Stomach (tissue), 4 donors: Measurements from ENCODE around the gene RP2.

ENCODE experiments used
- EP300 ChIP-seq: sonication (generic); formaldehyde crosslinking; IDR thresholded peaks from one replicate; pipeline ENCODE4 v1.6.1; 2017; ENCODE audit warnings: antibody characterized with exemption
- POLR2AphosphoS5 ChIP-seq, 3 donors: sonication (generic); formaldehyde crosslinking; IDR thresholded peaks; one replicate each; pipeline ENCODE4 v1.6.1; 2016; ENCODE audit warnings: antibody characterized with exemption in 3 of 3
- TF ChIP-seq, protein P1 (sequence below), 7 experiments: fragments of 450-650 bp in 4 of 7; fragments of 200-600 bp in 3 of 7; sonication (generic) in 3 of 7; IDR thresholded peaks; one replicate each; pipeline ENCODE4 v1.5.1; 2016 to 2019; ENCODE audit warnings: antibody characterized with exemption in 7 of 7, control low read depth in 2 of 7, mild to moderate bottlenecking in 1 of 7

DNA sequence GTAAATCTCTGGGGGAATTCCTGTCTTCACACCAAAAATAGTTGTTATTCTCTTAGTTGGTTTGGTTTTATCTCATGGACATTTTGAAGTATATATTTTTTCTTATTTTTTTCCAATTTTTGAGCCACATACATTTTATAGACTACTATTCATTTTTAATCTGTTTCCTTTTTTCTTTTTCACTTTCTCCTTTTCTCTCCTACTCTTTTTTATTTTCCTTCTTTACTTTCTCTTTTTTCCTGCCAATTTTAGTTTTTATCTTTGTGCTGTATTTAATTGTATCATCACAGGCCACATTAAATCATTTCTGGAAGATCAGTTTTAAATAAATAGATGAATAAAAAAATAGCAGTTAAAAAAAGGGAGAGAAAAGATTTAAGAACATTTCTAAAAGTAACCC is 61.4 kb downstream of the RP2 start:
- TF ChIP-seq POLR2AphosphoS5 (IDR thresholded peaks at IDR 0.05) (no peak), EP300 (no peak)
- TF ChIP-seq, protein P1, sequence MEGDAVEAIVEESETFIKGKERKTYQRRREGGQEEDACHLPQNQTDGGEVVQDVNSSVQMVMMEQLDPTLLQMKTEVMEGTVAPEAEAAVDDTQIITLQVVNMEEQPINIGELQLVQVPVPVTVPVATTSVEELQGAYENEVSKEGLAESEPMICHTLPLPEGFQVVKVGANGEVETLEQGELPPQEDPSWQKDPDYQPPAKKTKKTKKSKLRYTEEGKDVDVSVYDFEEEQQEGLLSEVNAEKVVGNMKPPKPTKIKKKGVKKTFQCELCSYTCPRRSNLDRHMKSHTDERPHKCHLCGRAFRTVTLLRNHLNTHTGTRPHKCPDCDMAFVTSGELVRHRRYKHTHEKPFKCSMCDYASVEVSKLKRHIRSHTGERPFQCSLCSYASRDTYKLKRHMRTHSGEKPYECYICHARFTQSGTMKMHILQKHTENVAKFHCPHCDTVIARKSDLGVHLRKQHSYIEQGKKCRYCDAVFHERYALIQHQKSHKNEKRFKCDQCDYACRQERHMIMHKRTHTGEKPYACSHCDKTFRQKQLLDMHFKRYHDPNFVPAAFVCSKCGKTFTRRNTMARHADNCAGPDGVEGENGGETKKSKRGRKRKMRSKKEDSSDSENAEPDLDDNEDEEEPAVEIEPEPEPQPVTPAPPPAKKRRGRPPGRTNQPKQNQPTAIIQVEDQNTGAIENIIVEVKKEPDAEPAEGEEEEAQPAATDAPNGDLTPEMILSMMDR (IDR thresholded peaks at IDR 0.05), result no peak
